ENCODE results near the gene PITPNM3.

DNA sequence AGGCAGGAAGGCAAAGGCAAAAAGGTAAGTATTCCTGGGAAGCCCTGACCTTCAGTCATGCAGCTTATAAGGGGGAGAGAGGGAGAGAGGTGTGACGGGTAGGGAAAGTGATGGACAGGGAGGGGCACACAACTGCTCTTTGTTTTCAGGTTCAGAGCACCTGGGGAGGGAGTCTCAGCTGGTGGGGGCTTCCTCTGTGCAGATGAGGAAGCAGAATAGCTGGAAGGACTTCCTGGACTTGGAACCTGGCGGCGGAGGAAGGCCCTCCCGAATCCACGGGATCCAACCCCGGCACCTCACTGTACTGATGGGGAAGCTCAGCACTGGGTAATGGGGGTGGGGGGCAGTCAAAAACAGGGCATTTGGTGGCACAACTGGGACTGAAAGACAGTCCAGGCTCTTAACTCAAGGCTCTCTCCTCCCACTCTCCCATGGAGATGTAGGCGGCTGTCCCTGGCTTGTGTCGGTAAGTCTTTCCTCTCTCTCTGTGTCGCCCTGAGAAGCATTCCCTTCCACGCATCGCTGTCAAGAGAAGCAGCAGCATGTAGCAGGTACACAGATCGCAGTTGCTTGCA is 11.9 kb upstream of the PITPNM3 start:
- TF ChIP-seq TAF1 (IDR thresholded peaks at IDR 0.05; ENCODE audit: low read depth) (no peak), YY1 (IDR thresholded peaks at IDR 0.05; ENCODE audit: low read depth) (no peak), CEBPB (IDR thresholded peaks at IDR 0.05) (no peak), EP300 (IDR thresholded peaks at IDR 0.05; ENCODE audit: borderline replicate concordance) (no peak), RAD21 (IDR thresholded peaks at IDR 0.05; ENCODE audit: low read depth) (no peak), EGR1 (IDR thresholded peaks at IDR 0.05) (no peak), FOXM1 (IDR thresholded peaks at IDR 0.05; ENCODE audit: borderline replicate concordance, low read depth) (no peak)
- TF ChIP-seq, protein P1, sequence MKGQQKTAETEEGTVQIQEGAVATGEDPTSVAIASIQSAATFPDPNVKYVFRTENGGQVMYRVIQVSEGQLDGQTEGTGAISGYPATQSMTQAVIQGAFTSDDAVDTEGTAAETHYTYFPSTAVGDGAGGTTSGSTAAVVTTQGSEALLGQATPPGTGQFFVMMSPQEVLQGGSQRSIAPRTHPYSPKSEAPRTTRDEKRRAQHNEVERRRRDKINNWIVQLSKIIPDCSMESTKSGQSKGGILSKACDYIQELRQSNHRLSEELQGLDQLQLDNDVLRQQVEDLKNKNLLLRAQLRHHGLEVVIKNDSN (IDR thresholded peaks at IDR 0.05): no peak
- TF ChIP-seq, protein P2, sequence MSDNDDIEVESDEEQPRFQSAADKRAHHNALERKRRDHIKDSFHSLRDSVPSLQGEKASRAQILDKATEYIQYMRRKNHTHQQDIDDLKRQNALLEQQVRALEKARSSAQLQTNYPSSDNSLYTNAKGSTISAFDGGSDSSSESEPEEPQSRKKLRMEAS (IDR thresholded peaks at IDR 0.05): no peak
- TF ChIP-seq, protein P3, sequence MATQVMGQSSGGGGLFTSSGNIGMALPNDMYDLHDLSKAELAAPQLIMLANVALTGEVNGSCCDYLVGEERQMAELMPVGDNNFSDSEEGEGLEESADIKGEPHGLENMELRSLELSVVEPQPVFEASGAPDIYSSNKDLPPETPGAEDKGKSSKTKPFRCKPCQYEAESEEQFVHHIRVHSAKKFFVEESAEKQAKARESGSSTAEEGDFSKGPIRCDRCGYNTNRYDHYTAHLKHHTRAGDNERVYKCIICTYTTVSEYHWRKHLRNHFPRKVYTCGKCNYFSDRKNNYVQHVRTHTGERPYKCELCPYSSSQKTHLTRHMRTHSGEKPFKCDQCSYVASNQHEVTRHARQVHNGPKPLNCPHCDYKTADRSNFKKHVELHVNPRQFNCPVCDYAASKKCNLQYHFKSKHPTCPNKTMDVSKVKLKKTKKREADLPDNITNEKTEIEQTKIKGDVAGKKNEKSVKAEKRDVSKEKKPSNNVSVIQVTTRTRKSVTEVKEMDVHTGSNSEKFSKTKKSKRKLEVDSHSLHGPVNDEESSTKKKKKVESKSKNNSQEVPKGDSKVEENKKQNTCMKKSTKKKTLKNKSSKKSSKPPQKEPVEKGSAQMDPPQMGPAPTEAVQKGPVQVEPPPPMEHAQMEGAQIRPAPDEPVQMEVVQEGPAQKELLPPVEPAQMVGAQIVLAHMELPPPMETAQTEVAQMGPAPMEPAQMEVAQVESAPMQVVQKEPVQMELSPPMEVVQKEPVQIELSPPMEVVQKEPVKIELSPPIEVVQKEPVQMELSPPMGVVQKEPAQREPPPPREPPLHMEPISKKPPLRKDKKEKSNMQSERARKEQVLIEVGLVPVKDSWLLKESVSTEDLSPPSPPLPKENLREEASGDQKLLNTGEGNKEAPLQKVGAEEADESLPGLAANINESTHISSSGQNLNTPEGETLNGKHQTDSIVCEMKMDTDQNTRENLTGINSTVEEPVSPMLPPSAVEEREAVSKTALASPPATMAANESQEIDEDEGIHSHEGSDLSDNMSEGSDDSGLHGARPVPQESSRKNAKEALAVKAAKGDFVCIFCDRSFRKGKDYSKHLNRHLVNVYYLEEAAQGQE (IDR thresholded peaks at IDR 0.05; ENCODE audit: low read depth): no peak

Measured in Ishikawa (cell line).